Panc1 (cell line): ENCODE results near the gene CFL2.

Experiments used
- CTCF ChIP-seq: fragments of 450-650 bp; IDR thresholded peaks from 2 replicates; pipeline ENCODE4 v1.5.1; 2017; ENCODE audit warnings: mild to moderate bottlenecking
- POLR2AphosphoS5 ChIP-seq: IDR thresholded peaks from 2 replicates; pipeline ENCODE4 v1.6.1; 2012; ENCODE audit warnings: mild to moderate bottlenecking, low read depth, low read length, moderate library complexity
- REST ChIP-seq, 2 experiments: IDR thresholded peaks; 2 replicates each; pipeline ENCODE4 v1.6.1; 2011 to 2012; ENCODE audit warnings: low read depth in 2 of 2, control low read depth in 1 of 2, low read length in 1 of 2, mild to moderate bottlenecking in 1 of 2, moderate library complexity in 1 of 2; ENCODE audit not compliant: insufficient read depth in 1 of 2
- SIN3A ChIP-seq: IDR thresholded peaks from 2 replicates; pipeline ENCODE4 v1.6.1; 2012; ENCODE audit warnings: low read depth, mild to moderate bottlenecking, low read length, moderate library complexity, borderline replicate concordance; ENCODE audit not compliant: insufficient read depth

GRCh38 chr14:34684578-34684977, 29.8 kb downstream of the CFL2 start:
- no peak for TF ChIP-seq CTCF
- no peak for TF ChIP-seq POLR2AphosphoS5
- TF ChIP-seq REST (IDR thresholded peaks at IDR 0.05; ENCODE audit: insufficient read depth in 1 of 2, low read depth in 2 of 2, low read length in 1 of 2), result no peak
- TF ChIP-seq SIN3A, result no peak
